ENCODE data around the gene LRIG2. TPM values are rescaled to one million over a fixed set of nuclear protein-coding genes. Genes with fewer than 3 reads are reported as not detected.

The LRIG2 gene
- total and polyA plus RNA-seq, 2 donors (not counting 3 experiments of a cell fraction or from before 2014, with no cell fraction given) = 8.4 to 20.1 TPM

GRCh38 chr1:113166473-113166872 lies 93.5 kb downstream of the LRIG2 start:
- no peak overlapping the region for H3K4me3 ChIP-seq (replicated peaks in 1 of 3; ENCODE audit: insufficient read depth in 1 of 3, low read depth in 1 of 3, low read length in 3 of 3)
- peaks cover 0 to 4% of the 10 kb centered on the region in 2 experiments for H3K27me3 ChIP-seq (ENCODE audit: control insufficient read depth in 2 of 2, insufficient read depth in 2 of 2, low read length in 2 of 2)
- no TSS peak for BruUV-seq (replicated peaks)
- no peaks in the 10 kb centered on the region for H3K36me3 ChIP-seq (ENCODE audit: control insufficient read depth in 2 of 2, extremely low read depth in 1 of 2, insufficient read depth in 2 of 2, low read length in 2 of 2)
- no peaks in the 10 kb centered on the region for H3K9me3 ChIP-seq (replicated peaks; ENCODE audit: control insufficient read depth, insufficient read depth, low read length)
- no peaks in the 10 kb centered on the region for H3K4me1 ChIP-seq (ENCODE audit: control insufficient read depth, extremely low read depth, insufficient read depth, low read length)
- intact Hi-C loops (cut with micrococcal nuclease) (no loop called here), dilution Hi-C loops (cut with MboI; ENCODE audit: extremely low pct_ligation_motif_present, low sequenced_read_pairs) (no loop called here)
- no peaks in the 10 kb centered on the region for H3K79me2 ChIP-seq (ENCODE audit: control insufficient read depth, insufficient read depth, low read length)
- no peak overlapping the region for H3K9ac ChIP-seq (replicated peaks; ENCODE audit: extremely low read depth, insufficient read depth, low read length)
- CTCF ChIA-PET = no interaction called here
- POLR2A ChIA-PET = no interaction called here
- no peak for DNase-seq (ENCODE audit: low read depth, low spot score)
- no peaks in the 10 kb centered on the region for H3K9me1 ChIP-seq (replicated peaks; ENCODE audit: control insufficient read depth, extremely low read depth, insufficient read depth, low read length)
- H4K20me1 ChIP-seq (replicated peaks; ENCODE audit: control insufficient read depth, extremely low read depth, insufficient read depth, low read length) = no peaks in the 10 kb centered on the region
- no peak overlapping the region for H3K27ac ChIP-seq (ENCODE audit: insufficient read depth, low read depth, low read length)
- no peak for FAIRE-seq
- H3K4me2 ChIP-seq (ENCODE audit: insufficient read depth, low read length) = no peak overlapping the region
- no peak for TF ChIP-seq POLR2AphosphoS5 (IDR thresholded peaks at IDR 0.05; ENCODE audit: insufficient read depth, low read depth, low read length)
- no peak overlapping the region for H2AFZ ChIP-seq (ENCODE audit: low read depth, low read length)

- H4K20me1 ChIP-seq (replicated peaks; ENCODE audit: control insufficient read depth, extremely low read depth, insufficient read depth, low read length) = no peaks in the 10 kb centered on the region
- BruUV-seq (replicated peaks) = no TSS peak
- H3K27me3 ChIP-seq (ENCODE audit: control insufficient read depth in 2 of 2, insufficient read depth in 2 of 2, low read length in 2 of 2) = peaks cover 0 to 2% of the 10 kb centered on the region in 2 experiments
- no peaks in the 10 kb centered on the region for H3K36me3 ChIP-seq (ENCODE audit: control insufficient read depth in 2 of 2, extremely low read depth in 1 of 2, insufficient read depth in 2 of 2, low read length in 2 of 2)
- intact Hi-C loops (cut with micrococcal nuclease) = no loop called here
- H3K9me1 ChIP-seq (replicated peaks; ENCODE audit: control insufficient read depth, extremely low read depth, insufficient read depth, low read length) = no peaks in the 10 kb centered on the region
- H3K4me1 ChIP-seq (ENCODE audit: control insufficient read depth, extremely low read depth, insufficient read depth, low read length) = no peaks in the 10 kb centered on the region
- DNase-seq (ENCODE audit: low read depth, low spot score) (no peak), FAIRE-seq (no peak)
- dilution Hi-C loops (cut with MboI; ENCODE audit: extremely low pct_ligation_motif_present, low sequenced_read_pairs) = no loop called here
- POLR2A ChIA-PET = no interaction called here
- H3K9me3 ChIP-seq (replicated peaks; ENCODE audit: control insufficient read depth, insufficient read depth, low read length) = no peaks in the 10 kb centered on the region
- CTCF ChIA-PET = interaction anchor here (0.7 to 1.2 kb wide), 2 partner anchors 10 to 22 kb away, joined by 3 read pairs; no protein-coding TSS in a partner anchor
- no peak for TF ChIP-seq GATA2 (IDR thresholded peaks at IDR 0.05; ENCODE audit: insufficient read depth, insufficient read length, low read depth, low read length)
- no peak for TF ChIP-seq CTCF (IDR thresholded peaks at IDR 0.05; ENCODE audit: extremely low read depth in 1 of 2, insufficient read depth in 1 of 2, low read depth in 1 of 2, low read length in 2 of 2)
- TF ChIP-seq POLR2A (IDR thresholded peaks at IDR 0.05; ENCODE audit: low read depth, low read length) = no peak
- no peak for TF ChIP-seq EZH2 (IDR thresholded peaks at IDR 0.05; ENCODE audit: borderline replicate concordance, low read depth, low read length, severe bottlenecking)
- no peak for TF ChIP-seq MAX (IDR thresholded peaks at IDR 0.05; ENCODE audit: insufficient read depth, insufficient read length)
- TF ChIP-seq FOS (IDR thresholded peaks at IDR 0.05; ENCODE audit: borderline replicate concordance, insufficient read depth, low read length) = no peak
- no peak for TF ChIP-seq JUN (IDR thresholded peaks at IDR 0.05; ENCODE audit: borderline replicate concordance, insufficient read depth, insufficient read length, low read depth)
- TF ChIP-seq POLR2AphosphoS5 (IDR thresholded peaks at IDR 0.05; ENCODE audit: insufficient read depth, low read depth, low read length) = no peak
- no peak for TF ChIP-seq MYC (IDR thresholded peaks at IDR 0.05; ENCODE audit: low read depth, low read length)
- no peak overlapping the region for H3K27ac ChIP-seq (ENCODE audit: insufficient read depth, low read depth, low read length)
- no peak overlapping the region for H3K9ac ChIP-seq (replicated peaks; ENCODE audit: extremely low read depth, insufficient read depth, low read length)
- H3K79me2 ChIP-seq (ENCODE audit: control insufficient read depth, insufficient read depth, low read length) = no peaks in the 10 kb centered on the region
- no peak overlapping the region for H3K4me2 ChIP-seq (ENCODE audit: insufficient read depth, low read length)
- H2AFZ ChIP-seq (ENCODE audit: low read depth, low read length) = no peak overlapping the region
- no peak overlapping the region for H3K4me3 ChIP-seq (replicated peaks in 1 of 3; ENCODE audit: insufficient read depth in 1 of 3, low read depth in 1 of 3, low read length in 3 of 3)
These were observed 95.9 kb downstream of the LRIG2 start for GRCh38 chr1:113168946-113169345.
